NCI-H128 (cell line): Measurements from ENCODE around the gene EVPL.
"Not testable (repeated sequence)": the region's sequence is repeated elsewhere in the genome, so short reads cannot be mapped to it uniquely, and the experiment has no call there.

Source experiments
- DNase-seq: peaks from one replicate; lab custom pipeline; 2025; ENCODE audit not compliant: unreplicated experiment; lab: John Stamatoyannopoulos, UW

The EVPL gene

GRCh38 chr17:76027159-76027839 is at the start of gene EVPL:
TSS of gene EVPL (minus strand) at chr17:76027306. CDS start at chr17:76027198, 108 bp downstream.
- no peak for DNase-seq

GRCh38 chr17:76076146-76076764 is 49.1 kb upstream of the EVPL start:
- no peak for DNase-seq

GRCh38 chr17:76075364-76076145 is 48.4 kb upstream of the EVPL start:
- no peak for DNase-seq

GRCh38 chr17:76074390-76075363 is 47.6 kb upstream of the EVPL start, which contains the start of gene GALR2:
TSS of gene GALR2 (plus strand) at chr17:76074781. CDS start at chr17:76074884, 103 bp downstream.
- DNase-seq, result no peak

- peak; percentile 55 for DNase-seq
These were observed 45.2 kb upstream of the EVPL start, which contains the start of gene SRP68 for GRCh38 chr17:76072148-76072858. TSS of gene SRP68 (minus strand) at chr17:76072517. CDS start at chr17:76072491, 26 bp downstream.

GRCh38 chr17:76071531-76072147 is 44.5 kb upstream of the EVPL start:
- DNase-seq, result no peak

GRCh38 chr17:76065775-76066174 is 38.7 kb upstream of the EVPL start:
- no peak for DNase-seq

- DNase-seq, result no peak
These were observed 36.9 kb upstream of the EVPL start for GRCh38 chr17:76063875-76064546.

GRCh38 chr17:76058264-76058663 is 31.2 kb upstream of the EVPL start:
- not testable (repeated sequence) for DNase-seq

- no peak for DNase-seq
These were observed 29.8 kb upstream of the EVPL start for GRCh38 chr17:76056882-76057281.

GRCh38 chr17:76054112-76054476 is 27.0 kb upstream of the EVPL start:
- no peak for DNase-seq

GRCh38 chr17:76053246-76054111 is 26.4 kb upstream of the EVPL start:
- DNase-seq, result no peak

GRCh38 chr17:76051561-76051960 is 24.5 kb upstream of the EVPL start:
- DNase-seq, result no peak

- no peak for DNase-seq
These were observed 23.7 kb upstream of the EVPL start for GRCh38 chr17:76050538-76051467.

- no peak for DNase-seq
These were observed 22.9 kb upstream of the EVPL start for GRCh38 chr17:76049836-76050537.

GRCh38 chr17:76049239-76049638 is 22.1 kb upstream of the EVPL start:
- no peak for DNase-seq
